GM18907 (cell line): Measurements from ENCODE around the gene SORBS2.
"Not testable (repeated sequence)": the region's sequence is repeated elsewhere in the genome, so short reads cannot be mapped to it uniquely, and the experiment has no call there.

ENCODE experiments used
- ATAC-seq: cut with Tn5 transposase; IDR thresholded peaks from one replicate; pipeline ENCODE4 v1.9.1; 2021; ENCODE audit warnings: mild to moderate bottlenecking, moderate library complexity; ENCODE audit not compliant: unreplicated experiment

SORBS2 gene

DNA sequence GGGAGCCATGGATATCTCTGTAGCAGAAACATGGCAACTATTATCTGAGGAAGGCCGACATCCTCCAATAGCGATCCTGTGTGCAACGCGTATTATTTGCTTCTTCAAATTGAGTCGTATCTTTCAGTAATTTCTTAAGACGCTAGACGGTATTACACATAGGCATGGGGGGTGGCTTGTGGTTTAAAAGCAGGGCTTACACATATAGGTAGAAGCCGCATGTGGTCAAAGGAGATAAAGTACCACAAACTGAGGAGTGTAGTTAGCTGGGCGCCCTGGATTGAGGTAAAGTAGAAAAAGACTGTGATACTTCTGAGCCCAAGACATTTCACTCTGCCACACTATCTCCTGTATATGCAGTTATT, 94.6 kb downstream of the SORBS2 start:
- ATAC-seq: no peak

DNA sequence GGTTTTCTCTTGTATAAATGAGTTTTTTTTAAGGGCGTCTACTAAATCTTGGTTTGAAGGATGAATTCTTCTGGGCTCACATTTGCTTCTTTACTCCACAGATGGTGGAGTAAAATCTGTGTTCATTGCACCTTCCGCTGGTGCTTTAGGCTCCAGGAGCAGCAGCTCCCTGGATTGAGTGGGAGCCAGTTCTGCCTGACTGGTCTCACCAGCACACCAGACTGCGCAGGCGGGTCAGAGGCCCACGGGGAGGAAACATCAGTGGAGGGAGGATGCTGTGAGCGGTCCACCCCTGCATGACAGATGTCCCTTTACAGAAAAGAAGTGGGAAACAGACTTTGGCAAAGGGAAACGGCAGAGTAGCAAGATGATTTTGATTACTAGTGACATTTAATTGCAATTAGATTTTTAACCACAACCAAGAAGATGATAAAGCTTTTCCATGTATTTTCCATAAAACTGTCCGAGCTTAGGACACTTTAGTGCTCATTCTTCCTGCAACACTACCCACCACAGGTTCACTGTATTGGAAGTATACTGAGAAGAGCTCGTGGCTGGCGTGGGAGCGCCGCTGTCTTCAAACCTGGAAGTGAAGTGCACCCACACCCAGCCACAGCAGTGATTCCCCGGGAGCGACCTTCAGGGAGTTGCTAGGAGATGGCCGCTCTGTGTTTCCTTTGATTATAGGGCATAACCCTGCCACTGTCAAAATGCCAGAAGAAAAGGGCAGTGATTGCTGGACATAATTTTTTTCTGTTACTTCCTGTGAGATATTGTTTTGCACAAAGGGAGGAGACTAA, 95.2 kb downstream of the SORBS2 start:
- ATAC-seq: no peak

DNA sequence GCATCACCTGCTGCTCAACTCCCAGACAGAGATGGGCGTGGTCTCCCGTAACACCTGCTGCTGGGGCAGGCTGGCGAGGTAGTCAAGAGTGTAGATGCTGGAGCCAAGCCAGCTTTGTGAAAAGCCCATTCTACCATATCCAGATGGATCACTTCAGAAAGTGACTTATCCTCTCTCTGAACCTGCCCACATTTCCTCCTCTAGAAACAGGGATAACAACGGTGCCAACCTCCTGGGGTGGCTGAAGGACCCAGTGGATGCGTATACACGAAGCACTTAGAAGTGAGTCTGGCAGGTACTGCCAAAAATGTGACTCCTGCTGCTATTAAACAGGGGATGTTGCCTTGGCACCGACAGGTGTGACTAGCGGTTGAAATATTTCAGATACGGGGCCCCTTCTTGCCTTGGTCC, 95.8 kb downstream of the SORBS2 start:
- ATAC-seq: no peak

DNA sequence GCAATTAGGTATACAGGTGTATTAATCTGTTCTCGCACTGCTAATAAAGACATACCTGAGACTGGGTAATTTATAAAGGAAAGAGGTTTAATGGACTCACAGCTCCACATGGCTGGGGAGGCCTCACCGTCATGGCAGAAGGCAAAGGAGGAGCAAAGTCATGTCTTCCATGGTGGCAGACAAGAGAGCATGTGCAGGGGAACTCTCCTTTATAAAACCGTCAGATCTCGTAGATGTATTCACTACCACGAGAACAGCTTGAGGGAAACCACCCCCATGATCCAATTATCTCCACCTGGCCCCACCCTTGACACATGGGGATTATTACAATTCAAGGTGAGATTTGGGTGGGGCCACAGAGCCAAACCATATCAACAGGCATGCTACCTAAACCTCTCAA, 97.5 kb downstream of the SORBS2 start:
- not testable (repeated sequence) for ATAC-seq

DNA sequence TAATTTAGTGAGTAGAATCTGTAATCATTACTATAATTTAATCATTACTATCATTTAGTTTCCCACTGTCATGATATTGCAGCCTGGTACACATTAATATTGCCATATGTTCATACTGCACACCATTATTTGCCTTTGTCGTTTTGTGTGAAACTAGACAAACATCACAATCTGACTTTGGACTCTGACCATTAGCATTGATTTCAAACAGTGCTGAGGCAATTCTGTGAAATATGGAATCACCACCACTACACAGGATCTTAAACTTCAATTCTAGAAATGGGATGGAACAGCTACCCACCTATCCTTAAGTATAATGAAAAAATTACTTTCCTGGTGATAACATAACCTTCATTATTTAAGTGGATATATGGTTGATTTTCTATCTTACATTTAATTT, 98.3 kb downstream of the SORBS2 start:
- ATAC-seq: no peak

DNA sequence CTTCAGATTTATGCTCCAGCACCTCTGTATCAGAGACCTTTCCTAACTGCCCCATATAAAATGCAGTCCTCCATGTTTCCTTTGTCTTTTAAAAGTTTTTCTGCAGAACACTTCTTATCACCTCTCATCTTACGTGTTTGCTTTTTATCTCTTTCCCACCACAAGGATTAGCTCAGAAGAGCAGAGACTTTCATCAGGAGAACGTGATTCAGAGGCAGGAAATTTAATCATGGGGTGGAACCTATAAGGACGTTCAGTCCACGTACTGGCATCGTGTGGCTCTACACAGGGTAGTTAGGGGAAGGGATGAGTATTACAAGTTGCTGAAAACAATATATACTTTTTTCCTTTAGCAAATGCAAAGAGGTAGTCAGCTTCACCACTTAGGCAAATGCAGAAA, 98.7 kb downstream of the SORBS2 start:
- no peak for ATAC-seq

DNA sequence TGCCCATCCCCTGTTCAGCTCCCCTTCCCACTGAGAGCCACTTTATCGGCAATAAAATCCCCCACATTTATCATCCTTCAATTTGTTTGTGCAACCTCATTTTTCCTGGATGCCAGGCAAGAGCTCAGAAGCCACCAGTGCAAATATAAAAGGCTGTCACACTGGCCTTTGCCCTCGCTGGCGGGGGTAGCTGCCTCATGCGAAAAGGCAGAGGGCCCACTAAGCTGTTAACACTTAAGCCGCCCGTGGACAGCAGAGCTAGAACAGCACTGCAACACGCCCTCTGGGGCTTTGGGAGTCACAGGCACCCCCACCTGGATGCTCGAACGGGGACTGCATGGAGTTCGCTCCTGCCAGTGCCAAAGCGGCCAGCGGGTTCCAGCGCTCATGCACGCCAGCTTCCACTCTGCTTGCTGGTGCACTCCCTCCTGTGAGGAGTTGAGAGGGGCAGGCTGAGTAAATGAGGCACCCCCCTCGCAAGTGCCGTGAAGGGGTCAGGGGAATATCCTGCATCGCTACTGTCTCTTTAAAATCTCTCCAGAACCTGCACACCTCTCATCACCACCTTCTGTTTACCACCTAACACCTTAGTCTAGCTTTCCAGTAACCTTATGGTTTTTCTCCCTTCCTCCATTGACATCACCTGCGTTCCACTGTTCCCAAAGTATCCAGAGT, 99.5 kb downstream of the SORBS2 start:
- no peak for ATAC-seq

DNA sequence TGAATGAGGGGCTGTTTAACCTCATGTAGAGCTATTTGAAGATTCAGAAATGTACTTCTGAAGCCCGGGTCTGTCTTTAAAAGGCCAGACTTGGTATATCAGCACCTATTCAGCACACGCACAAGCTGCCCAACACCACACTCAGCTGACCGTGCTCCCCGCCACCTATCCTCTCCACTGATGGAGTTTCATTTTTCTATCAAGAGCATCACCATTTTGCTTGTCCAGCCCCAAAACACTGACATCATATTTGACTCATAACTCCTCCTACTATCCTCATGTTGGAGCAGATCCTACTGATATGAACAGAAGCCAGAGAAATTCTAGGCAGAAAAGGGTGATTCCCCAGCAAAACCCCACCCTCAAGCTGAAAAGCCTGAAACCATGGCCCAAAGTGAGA, 100.3 kb downstream of the SORBS2 start:
- ATAC-seq: no peak

DNA sequence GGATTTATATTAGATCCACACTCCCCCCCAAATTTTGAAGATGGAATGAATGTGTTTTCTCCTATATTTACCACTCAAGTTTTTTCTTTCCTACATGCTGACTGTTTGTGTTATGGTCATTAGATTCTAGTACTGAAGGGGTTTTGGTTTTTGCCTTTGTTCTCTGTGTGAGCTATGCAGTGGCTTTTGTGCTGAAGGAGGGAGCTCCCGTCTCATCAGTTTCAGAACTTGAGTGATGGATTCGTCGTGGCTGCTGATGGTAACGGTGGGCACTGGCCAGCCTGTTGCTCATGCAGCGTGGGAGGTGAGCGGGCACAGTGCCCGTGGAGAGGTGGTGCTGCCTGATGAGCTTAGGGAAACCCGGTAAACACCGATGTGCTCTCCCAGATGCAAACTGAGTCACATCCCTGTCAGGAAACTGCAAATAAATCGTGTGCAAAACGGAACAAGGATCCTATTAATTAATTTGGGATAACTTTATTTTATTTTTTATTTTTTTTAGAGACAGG, 101.5 kb downstream of the SORBS2 start:
- ATAC-seq: no peak

DNA sequence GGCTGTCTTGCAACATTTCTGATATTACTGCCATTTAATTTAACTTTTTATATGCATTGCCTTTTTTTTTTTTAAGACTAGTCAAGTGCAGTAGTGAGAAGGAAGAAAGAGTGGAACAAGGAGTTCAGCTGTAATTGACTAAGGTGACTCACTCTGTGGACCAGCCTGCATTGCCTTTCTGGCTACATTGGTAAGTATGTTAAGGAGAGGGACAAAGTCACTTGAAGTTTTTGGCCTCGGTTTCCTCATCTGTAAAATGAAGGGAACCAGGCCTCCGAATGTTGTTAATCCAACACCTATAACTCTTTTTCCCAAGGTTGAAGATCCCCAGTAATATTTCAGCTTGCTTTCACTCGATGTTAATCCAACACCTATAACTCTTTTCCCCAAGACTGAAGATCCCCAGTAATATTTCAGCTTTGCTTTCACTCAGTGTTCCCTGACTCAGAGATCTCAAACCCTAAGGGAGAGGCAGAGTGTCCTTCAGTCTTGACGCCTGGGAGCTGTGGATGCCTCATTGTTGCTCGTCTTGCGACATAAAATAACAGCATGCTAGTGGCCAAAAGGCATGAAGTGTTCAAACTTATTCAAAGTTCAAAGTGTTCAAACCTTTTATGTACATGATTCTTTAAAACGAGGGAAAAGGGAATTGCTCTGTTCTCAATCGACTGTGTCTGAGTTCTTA, 102.0 kb downstream of the SORBS2 start:
- no peak for ATAC-seq

DNA sequence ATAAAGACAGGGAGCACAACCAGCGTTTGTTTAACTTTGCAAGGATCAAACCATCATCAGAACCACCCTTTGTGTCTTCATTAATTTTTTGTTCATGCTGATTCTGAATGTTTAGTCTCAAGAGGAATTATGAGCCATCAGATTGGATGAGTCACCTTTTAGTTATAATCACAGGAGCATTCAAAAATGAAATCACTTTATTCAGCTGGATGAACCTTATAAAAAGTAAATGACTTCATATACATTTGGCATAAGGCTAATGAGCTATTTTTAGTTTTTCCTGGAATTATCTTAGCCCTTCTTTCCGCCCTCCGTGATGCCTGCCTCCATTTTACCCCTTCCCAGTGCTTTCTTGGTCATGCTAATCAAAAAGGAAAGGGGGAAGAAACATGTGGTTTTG, 103.6 kb downstream of the SORBS2 start:
- no peak for ATAC-seq

DNA sequence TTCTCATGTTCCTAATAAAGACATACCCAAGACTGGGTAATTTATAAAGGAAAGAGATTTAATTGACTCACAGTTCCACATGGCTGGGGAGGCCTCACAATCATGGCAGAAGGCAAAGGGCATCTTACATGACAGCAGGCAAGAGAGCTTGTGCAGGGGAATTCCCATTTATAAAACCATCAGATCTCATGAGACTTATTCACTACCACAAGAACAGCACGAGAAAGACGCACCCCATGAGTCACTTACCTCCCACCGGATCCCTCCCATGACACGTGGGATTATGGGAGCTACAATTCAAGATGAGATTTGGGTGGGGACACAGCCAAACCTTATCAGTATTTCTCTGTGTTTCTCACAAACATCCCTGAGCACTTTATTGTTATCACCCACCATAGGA, 104.4 kb downstream of the SORBS2 start:
- ATAC-seq: peak; percentile 65

DNA sequence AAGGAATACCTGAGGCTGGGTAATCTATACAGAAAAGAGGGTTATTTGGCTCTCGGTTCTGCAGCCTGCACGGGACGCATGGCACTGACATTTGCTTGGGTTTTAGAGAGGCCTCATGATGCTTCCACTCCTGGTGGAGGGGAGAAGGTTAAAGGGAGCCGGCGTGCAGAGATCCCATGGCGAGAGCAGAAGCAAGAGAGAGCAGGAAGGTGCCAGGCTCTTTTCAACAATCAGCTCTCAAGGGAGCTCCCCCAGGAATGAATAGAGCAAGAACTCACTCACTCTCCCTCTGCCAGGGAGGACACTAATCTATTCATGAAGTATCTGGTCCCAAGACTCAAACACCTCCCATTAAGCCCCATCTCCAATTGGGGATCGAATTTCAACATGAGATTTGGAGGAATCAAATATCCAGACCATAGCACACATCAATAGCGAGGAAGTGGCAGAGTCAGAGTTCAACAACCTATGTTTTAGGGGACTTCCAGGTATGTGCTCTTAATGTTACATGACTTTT, 109.8 kb downstream of the SORBS2 start:
- no peak for ATAC-seq

DNA sequence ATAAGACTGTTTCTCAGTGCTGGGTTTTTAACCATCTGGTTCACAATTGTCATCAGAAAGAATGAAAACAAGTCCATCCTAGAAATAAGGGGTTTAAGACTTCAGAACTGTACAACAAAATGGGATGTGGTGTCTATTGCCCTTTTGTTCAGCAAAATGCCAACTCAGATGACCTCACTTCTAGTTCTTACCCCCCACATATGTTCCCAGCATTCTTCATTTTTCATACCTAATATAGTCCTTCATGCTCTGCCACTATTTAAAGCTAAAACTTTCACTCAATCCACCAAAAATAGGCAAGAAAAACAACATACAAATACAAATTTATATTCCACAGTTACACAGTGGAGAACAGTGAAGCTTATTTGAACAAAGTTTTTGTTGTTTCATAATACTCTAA, 111.4 kb downstream of the SORBS2 start:
- no peak for ATAC-seq

DNA sequence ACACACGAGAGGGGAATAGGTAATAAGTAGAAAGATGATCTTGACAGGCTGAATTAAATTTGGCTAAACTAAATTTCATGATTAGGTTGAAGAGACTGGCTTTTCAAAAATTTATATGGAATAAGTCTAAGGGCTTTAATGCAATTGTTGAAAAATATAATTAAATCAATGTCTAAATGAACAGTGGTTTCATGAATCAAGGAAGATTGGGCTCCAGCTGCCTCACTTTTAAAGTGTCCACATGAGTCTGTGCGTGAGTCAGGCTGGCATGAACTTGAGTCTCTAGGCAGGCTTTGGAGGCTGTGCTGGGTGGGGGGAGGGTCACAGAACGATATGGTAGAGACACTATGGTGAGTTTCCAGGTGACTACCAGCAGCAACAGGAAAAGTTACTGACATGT, 111.9 kb downstream of the SORBS2 start:
- ATAC-seq: no peak

DNA sequence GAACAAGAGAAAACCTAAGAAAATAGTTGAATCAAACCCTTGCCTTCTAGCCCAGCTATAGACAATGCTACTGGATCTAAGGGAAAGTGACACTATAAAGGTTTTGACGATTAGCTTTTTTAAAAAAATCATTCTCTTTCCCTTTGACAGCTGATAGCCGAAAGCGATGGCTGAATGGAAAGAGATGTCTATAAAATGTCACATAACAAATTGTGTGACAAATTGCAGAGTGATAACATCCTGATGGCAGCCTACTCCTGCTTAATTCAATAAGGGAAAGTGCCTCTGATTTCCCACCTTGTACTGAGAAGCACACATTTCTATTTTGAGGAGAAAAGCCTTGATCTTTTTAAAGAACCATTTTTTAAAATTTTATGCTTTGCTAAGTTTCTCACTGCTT, 114.5 kb downstream of the SORBS2 start:
- ATAC-seq: no peak

DNA sequence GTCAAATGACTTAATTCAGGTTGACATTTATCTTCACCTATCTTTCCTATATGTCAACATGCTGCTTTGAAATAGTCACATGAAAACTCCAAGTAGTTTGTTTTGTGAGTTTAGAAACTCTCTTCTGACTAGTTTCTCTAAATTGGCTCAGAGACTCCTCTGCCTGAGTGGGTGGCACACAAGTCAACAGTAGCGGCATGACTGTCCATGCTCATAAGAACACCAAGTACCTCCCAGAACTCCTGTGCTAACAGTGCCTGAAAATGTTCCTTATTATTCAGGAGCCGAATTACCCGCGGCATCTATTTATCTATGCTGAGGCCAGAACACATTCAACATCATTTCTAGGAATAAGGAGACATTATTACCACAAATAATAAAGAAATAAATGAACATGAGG, 116.3 kb downstream of the SORBS2 start:
- no peak for ATAC-seq

DNA sequence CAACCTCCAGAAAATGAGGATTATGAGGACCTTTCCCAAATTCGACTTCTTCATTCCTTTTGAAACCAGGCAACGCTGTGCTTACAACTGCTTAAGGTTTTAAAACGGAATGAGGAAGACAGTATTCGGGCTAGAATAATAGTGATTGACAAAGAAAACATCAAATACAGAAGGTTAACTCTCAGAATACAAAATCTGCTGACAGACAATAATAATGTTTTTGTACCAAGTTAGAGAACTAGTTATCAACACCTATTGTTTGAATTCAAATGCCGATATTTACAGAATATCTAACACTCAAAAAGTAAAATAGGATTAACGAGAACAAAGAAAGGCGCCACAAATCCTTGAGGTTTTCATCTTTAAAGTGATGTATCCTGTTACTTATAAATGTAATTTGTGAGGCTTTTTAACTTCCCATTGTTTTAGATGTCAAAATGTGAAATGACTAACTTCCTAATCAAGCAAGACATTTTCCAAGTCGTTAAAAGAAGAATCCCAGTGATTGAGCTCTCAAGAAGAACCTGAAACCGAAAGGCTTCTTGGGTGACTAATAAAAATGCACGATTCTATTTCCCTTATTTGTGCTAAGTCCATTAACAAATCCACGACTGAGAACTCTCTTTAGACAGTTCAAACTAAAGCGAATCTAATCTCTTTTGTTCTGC, 118.3 kb downstream of the SORBS2 start:
- no peak for ATAC-seq

DNA sequence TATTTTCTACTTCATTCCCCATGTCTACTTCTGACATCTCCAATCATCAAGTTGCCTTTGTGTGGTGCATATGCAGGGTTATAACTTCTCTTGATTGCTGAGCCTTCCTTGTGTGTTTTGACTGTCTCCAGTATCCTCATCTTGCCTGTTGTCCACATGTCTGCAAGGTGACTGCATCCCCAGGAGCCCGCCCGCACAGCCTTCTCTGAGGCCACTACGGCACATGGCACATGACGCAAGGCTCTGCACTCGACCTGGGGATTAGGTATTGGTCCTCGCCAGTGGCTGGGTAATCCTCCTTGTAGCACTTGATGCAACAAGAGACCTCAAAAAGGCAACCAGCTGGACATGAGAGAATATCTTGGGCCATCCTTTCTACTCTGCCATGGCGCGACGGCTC, 122.6 kb downstream of the SORBS2 start:
- ATAC-seq: no peak

DNA sequence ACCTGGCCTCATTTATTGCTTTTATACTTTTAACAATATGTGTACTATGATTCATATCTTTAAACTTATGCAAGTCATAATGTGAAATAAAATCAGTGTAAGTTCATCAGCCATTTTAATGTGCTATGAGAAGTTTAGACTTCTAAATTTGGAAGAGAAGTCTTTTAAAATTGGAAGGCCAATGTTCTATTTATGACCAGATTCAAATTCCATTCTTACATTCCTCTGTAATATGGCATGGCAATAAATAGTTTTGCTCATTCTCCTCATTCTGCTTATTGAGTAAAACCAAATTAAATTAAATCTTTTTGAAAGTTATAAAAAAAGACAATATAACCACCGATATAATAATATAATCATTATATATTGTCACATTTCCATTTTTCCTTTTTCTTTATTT, 126.2 kb downstream of the SORBS2 start:
- ATAC-seq: no peak

DNA sequence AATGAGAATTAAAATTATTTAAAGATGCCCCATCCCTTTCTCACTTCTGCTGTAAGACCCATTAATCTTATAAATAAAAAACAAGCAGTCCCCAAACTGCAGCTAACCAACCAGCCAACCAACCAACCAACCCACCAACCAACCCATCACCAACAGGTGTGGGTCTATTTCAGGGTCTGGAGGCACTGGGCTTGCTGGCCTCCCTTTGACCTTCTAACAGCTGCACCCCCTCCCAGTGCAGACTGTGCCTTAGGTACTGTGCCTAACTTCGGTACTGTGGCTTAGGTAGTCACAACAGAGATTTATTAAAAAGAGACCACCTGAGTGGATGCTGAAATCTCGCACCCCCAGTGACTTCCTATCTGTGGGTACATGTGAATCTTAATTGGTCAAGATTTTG, 128.1 kb downstream of the SORBS2 start:
- no peak for ATAC-seq
